ENCODE results near the gene AASS. TPM values are rescaled to one million over a fixed set of nuclear protein-coding genes. Genes with fewer than 3 reads are reported as not detected.

AASS gene
- total RNA-seq, 4 donors from 2014 or later: 27.4 to 63.6 (median 38.1) TPM

- DNase-seq (ENCODE audit: extremely low spot score): no peak
- TF ChIP-seq POLR2AphosphoS5 (IDR thresholded peaks at IDR 0.05) (no peak), EP300 (IDR thresholded peaks at IDR 0.05) (no peak), CTCF (IDR thresholded peaks at IDR 0.05) (no peak), POLR2A (IDR thresholded peaks at IDR 0.05; ENCODE audit: low read depth) (no peak)
- H3K27me3 ChIP-seq: no peaks in the 10 kb centered on the region
- intact Hi-C loops (cut with DNase I): no loop called here
- no peaks in the 10 kb centered on the region for H3K9me3 ChIP-seq
- 55% methylated on average over 1 of the region's 1 CpG for WGBS
- H3K36me3 ChIP-seq: peaks cover 0 to 16% (median 0%) of the 10 kb centered on the region in 4 donors
- H3K4me3 ChIP-seq: no peak overlapping the region
- no peak overlapping the region for H3K27ac ChIP-seq (replicated peaks in 1 of 4)
- H3K4me1 ChIP-seq: no peaks in the 10 kb centered on the region
These were observed 74.0 kb downstream of the AASS start for GRCh38 chr7:122070062-122070461.

GRCh38 chr7:122068999-122069398 is 75.0 kb downstream of the AASS start:
- DNase-seq (ENCODE audit: extremely low spot score): no peak
- 68% methylated on average over 3 of the region's 3 CpGs for WGBS
- Histone ChIP-seq H3K4me1 (no peaks in the 10 kb centered on the region), H3K4me3 (no peak overlapping the region), H3K27me3 (no peaks in the 10 kb centered on the region), H3K27ac (replicated peaks in 1 of 4) (no peak overlapping the region), H3K36me3 (peaks cover 0 to 6% (median 0%) of the 10 kb centered on the region in 4 donors), H3K9me3 (no peaks in the 10 kb centered on the region)
- intact Hi-C loops (cut with DNase I): no loop called here
- TF ChIP-seq POLR2AphosphoS5 (IDR thresholded peaks at IDR 0.05) (no peak), CTCF (IDR thresholded peaks at IDR 0.05) (no peak), EP300 (IDR thresholded peaks at IDR 0.05) (no peak), POLR2A (IDR thresholded peaks at IDR 0.05; ENCODE audit: low read depth) (no peak)

GRCh38 chr7:122068046-122068445 is 76.0 kb downstream of the AASS start:
- H3K27ac ChIP-seq (replicated peaks in 1 of 4): no peak overlapping the region

GRCh38 chr7:122067077-122067476 is 77.0 kb downstream of the AASS start:
- H3K27ac ChIP-seq (replicated peaks in 1 of 4): no peak overlapping the region
- intact Hi-C loops (cut with DNase I): no loop called here
- WGBS: 89% methylated on average over 1 of the region's 1 CpG

More at GRCh38 chr7:122068046-122068445, 76.0 kb downstream of the AASS start:
- no peak for DNase-seq (ENCODE audit: extremely low spot score)
- intact Hi-C loops (cut with DNase I): no loop called here
- WGBS: 85% methylated on average over 1 of the region's 1 CpG
- Histone ChIP-seq H3K4me3 (no peak overlapping the region), H3K4me1 (no peaks in the 10 kb centered on the region), H3K27me3 (no peaks in the 10 kb centered on the region), H3K36me3 (no peaks in the 10 kb centered on the region), H3K9me3 (no peaks in the 10 kb centered on the region)
- TF ChIP-seq CTCF (IDR thresholded peaks at IDR 0.05) (no peak), POLR2A (IDR thresholded peaks at IDR 0.05; ENCODE audit: low read depth) (no peak), EP300 (IDR thresholded peaks at IDR 0.05) (no peak), POLR2AphosphoS5 (IDR thresholded peaks at IDR 0.05) (no peak)

More at GRCh38 chr7:122067077-122067476, 77.0 kb downstream of the AASS start:
- DNase-seq (ENCODE audit: extremely low spot score): no peak
- Histone ChIP-seq H3K36me3 (no peaks in the 10 kb centered on the region), H3K27me3 (no peaks in the 10 kb centered on the region), H3K4me3 (no peak overlapping the region), H3K4me1 (no peaks in the 10 kb centered on the region), H3K9me3 (no peaks in the 10 kb centered on the region)
- TF ChIP-seq POLR2AphosphoS5 (IDR thresholded peaks at IDR 0.05) (no peak), CTCF (IDR thresholded peaks at IDR 0.05) (no peak), EP300 (IDR thresholded peaks at IDR 0.05) (no peak), POLR2A (IDR thresholded peaks at IDR 0.05; ENCODE audit: low read depth) (no peak)
